GM18867 (cell line): Measurements from ENCODE around the gene ACE.

Experiments used
- ATAC-seq: cut with Tn5 transposase; IDR thresholded peaks from one replicate; pipeline ENCODE4 v1.9.1; 2021; ENCODE audit warnings: mild to moderate bottlenecking, moderate library complexity; ENCODE audit not compliant: unreplicated experiment

Gene ACE

GRCh38 chr17:63512896-63513644 lies 36.2 kb downstream of the ACE start:
- no peak for ATAC-seq

- ATAC-seq: no peak
These were observed 37.6 kb downstream of the ACE start for GRCh38 chr17:63514477-63514876.

GRCh38 chr17:63514974-63515373 lies 38.1 kb downstream of the ACE start:
- no peak for ATAC-seq

- ATAC-seq: no peak
These were observed 38.6 kb downstream of the ACE start for GRCh38 chr17:63515426-63515825.

GRCh38 chr17:63516910-63517824 lies 40.3 kb downstream of the ACE start:
- no peak for ATAC-seq

GRCh38 chr17:63517825-63518534 lies 41.1 kb downstream of the ACE start:
- no peak for ATAC-seq

GRCh38 chr17:63519116-63519881 lies 42.4 kb downstream of the ACE start:
- no peak for ATAC-seq

GRCh38 chr17:63519972-63520882 lies 43.4 kb downstream of the ACE start:
- no peak for ATAC-seq

GRCh38 chr17:63523253-63523855 lies 46.5 kb downstream of the ACE start, which contains the start of gene KCNH6:
TSS of gene KCNH6 (plus strand) at chr17:63523358. CDS start at chr17:63523414, 56 bp downstream.
- no peak for ATAC-seq

GRCh38 chr17:63524051-63524450 lies 47.2 kb downstream of the ACE start:
- ATAC-seq: no peak

GRCh38 chr17:63525190-63525946 lies 48.5 kb downstream of the ACE start:
- ATAC-seq: no peak

- ATAC-seq: no peak
These were observed 50.0 kb downstream of the ACE start for GRCh38 chr17:63526861-63527260.

GRCh38 chr17:63528183-63528582 lies 51.3 kb downstream of the ACE start:
- ATAC-seq: no peak

- no peak for ATAC-seq
These were observed 53.1 kb downstream of the ACE start for GRCh38 chr17:63529711-63530556.

- no peak for ATAC-seq
These were observed 53.7 kb downstream of the ACE start for GRCh38 chr17:63530557-63531021.

GRCh38 chr17:63531022-63531965 lies 54.4 kb downstream of the ACE start:
- ATAC-seq: no peak
